Measurements from ENCODE around the gene SEMA3F.
"Not testable (repeated sequence)": the region's sequence is repeated elsewhere in the genome, so short reads cannot be mapped to it uniquely, and the experiment has no call there.

SEMA3F gene

DNA sequence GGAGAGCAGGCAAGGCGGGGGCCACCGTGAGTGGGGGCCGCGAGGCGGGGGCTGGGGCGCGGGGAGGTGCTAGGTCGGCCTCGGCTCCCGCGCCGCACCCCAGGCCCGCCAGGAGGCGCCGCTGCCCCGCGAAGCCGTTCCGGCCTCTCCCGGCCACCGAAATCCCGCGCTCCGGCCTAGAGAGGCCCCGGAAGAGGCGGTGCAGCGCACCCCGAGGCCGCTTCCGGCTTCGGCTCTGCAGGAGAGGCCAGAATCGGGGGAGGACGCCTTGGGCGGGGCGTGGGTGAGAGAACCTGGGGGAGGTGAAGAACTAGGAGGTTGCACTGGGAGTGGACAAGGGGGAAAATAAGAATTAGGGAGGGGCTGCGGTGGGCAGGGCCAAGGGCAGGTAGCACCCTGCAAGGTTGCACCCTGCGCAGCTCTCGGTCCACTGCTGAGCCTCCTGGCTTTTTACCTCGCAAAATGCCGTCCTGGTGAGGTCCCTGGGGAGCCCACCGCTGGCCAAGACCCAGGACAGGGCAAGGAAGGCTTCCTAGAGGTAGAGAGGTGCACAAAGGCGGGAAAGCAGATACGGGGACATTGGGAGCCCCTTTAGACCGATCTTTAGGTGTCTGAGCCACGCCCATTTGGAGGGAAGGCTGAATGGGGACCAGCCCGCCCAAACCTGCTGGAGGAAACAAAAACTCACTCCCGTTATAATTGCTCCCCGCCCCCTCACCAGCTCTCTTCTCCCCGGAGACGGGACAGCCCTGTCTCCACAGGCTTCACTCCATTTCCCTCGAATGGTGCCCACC lies 72.5 kb downstream of the SEMA3F start:
- DNase-seq = peak; percentile 96
- TF ChIP-seq EZH2phosphoT487 (IDR thresholded peaks at IDR 0.05; ENCODE audit: low read length) = no peak
- no peak for TF ChIP-seq EZH2 (optimal IDR thresholded peaks at IDR 0.05; ENCODE audit: low read depth, low read length)
- TF ChIP-seq, protein P1, sequence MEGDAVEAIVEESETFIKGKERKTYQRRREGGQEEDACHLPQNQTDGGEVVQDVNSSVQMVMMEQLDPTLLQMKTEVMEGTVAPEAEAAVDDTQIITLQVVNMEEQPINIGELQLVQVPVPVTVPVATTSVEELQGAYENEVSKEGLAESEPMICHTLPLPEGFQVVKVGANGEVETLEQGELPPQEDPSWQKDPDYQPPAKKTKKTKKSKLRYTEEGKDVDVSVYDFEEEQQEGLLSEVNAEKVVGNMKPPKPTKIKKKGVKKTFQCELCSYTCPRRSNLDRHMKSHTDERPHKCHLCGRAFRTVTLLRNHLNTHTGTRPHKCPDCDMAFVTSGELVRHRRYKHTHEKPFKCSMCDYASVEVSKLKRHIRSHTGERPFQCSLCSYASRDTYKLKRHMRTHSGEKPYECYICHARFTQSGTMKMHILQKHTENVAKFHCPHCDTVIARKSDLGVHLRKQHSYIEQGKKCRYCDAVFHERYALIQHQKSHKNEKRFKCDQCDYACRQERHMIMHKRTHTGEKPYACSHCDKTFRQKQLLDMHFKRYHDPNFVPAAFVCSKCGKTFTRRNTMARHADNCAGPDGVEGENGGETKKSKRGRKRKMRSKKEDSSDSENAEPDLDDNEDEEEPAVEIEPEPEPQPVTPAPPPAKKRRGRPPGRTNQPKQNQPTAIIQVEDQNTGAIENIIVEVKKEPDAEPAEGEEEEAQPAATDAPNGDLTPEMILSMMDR (IDR thresholded peaks at IDR 0.05; ENCODE audit: low read length) = peak; percentile 64
- 0 out of 2 replicates have a peak, but pooled peaks cover 9% of the 10 kb centered on the region for H3K79me2 ChIP-seq (ENCODE audit: low read length)
- peak overlapping the region; percentile 49; the same call in 1 of the 2 replicates for H3K27ac ChIP-seq (ENCODE audit: low read length)
- H3K9me3 ChIP-seq (replicated peaks; ENCODE audit: insufficient read depth, low read length) = no peaks in the 10 kb centered on the region
- no peaks in the 10 kb centered on the region for H4K20me1 ChIP-seq (ENCODE audit: insufficient read depth, low read length)
- H3F3A ChIP-seq (ENCODE audit: insufficient read depth, low read length) = peaks cover 5% of the 10 kb centered on the region; the same call in 1 of the 2 replicates
- H3K4me1 ChIP-seq (ENCODE audit: low read length) = peaks cover 8% of the 10 kb centered on the region
- no peaks in the 10 kb centered on the region for H3K9me2 ChIP-seq (replicated peaks; ENCODE audit: insufficient read depth, low read length)
- H3K9ac ChIP-seq (ENCODE audit: low read length) = peak overlapping the region; percentile 64; the same call in 1 of the 2 replicates
- peak overlapping the region; percentile 82 for H3K4me3 ChIP-seq (ENCODE audit: low read length)
- H3K27me3 ChIP-seq (replicated peaks; ENCODE audit: insufficient read depth, low read length) = peaks cover 24% of the 10 kb centered on the region
- peak overlapping the region; percentile 99 for H2AFZ ChIP-seq (ENCODE audit: low read length)
- H3K36me3 ChIP-seq (replicated peaks; ENCODE audit: insufficient read depth, low read length) = no peaks in the 10 kb centered on the region
- H3K4me2 ChIP-seq (ENCODE audit: low read depth, low read length) = peak overlapping the region; percentile 100

DNA sequence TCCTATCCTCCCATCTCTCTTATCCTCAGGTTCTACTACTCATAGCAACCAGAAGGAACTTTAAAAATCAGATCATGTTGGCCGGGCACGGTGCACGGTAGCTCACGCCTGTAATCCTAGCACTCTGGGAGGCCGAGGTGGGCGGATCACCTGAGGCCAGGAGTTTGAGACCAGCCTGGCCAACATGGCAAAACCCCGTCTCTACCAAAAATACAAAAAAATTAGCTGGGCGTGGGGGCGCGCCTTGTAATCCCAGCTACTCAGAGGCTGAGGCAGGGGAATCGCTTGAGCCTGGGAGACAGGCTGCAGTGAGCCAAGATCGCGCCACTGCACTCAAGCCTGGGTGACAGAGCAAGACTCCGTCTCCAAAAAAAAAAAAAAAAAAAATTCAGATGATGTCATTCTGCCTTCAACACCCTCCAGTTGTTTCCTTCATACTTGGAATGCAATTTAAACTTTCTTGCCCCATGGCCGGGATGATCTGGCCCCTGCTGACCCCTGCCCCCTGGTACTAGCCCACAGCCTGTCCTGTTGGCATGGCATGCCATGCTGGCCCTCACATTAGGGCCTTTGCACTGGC lies 73.2 kb downstream of the SEMA3F start:
- H2AFZ ChIP-seq (ENCODE audit: low read length) = peak overlapping the region; percentile 74
- not testable (repeated sequence) for H3K36me3 ChIP-seq (replicated peaks; ENCODE audit: insufficient read depth, low read length); H3K79me2 ChIP-seq (ENCODE audit: low read length); H4K20me1 ChIP-seq (ENCODE audit: insufficient read depth, low read length); H3K4me1 ChIP-seq (ENCODE audit: low read length); H3F3A ChIP-seq (ENCODE audit: insufficient read depth, low read length); H3K9me3 ChIP-seq (replicated peaks; ENCODE audit: insufficient read depth, low read length); H3K9me2 ChIP-seq (replicated peaks; ENCODE audit: insufficient read depth, low read length); DNase-seq
- peak overlapping the region; percentile 64; the same call in 1 of the 2 replicates for H3K9ac ChIP-seq (ENCODE audit: low read length)
- H3K27me3 ChIP-seq (replicated peaks; ENCODE audit: insufficient read depth, low read length) = peaks cover 23% of the 10 kb centered on the region
- peak overlapping the region; percentile 49; the same call in 1 of the 2 replicates for H3K27ac ChIP-seq (ENCODE audit: low read length)
- peak overlapping the region; percentile 75 for H3K4me3 ChIP-seq (ENCODE audit: low read length)
- H3K4me2 ChIP-seq (ENCODE audit: low read depth, low read length) = peak overlapping the region; percentile 100

DNA sequence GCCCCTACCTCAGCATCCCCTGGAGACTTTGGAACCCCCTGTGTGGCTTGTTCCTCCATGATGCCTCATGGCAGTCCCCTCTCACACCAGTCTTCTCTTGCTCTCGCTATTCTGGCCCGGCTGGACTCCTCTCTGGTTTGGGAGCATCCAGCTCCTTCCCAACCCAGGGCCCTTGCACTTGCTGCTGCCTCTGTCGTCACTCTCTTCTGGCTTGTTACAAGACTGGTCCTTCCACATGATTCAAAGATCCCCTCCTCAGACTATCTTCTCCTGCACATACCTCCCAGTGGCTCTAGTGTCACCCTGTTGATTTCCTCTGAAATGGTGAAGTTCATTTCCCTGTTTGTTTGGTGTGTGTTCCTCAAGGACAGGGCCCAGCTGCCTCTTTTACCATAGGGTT lies 74.4 kb downstream of the SEMA3F start:
- Histone ChIP-seq H3K9ac (ENCODE audit: low read length) (no peak overlapping the region), H3K36me3 (replicated peaks; ENCODE audit: insufficient read depth, low read length) (no peaks in the 10 kb centered on the region), H3K79me2 (ENCODE audit: low read length) (0 out of 2 replicates have a peak, but pooled peaks cover 9% of the 10 kb centered on the region), H3K9me3 (replicated peaks; ENCODE audit: insufficient read depth, low read length) (no peaks in the 10 kb centered on the region), H3K4me2 (ENCODE audit: low read depth, low read length) (no peak overlapping the region), H3F3A (ENCODE audit: insufficient read depth, low read length) (peaks cover 5% of the 10 kb centered on the region; the same call in 1 of the 2 replicates), H3K4me1 (ENCODE audit: low read length) (peaks cover 8% of the 10 kb centered on the region), H4K20me1 (ENCODE audit: insufficient read depth, low read length) (no peaks in the 10 kb centered on the region), H3K9me2 (replicated peaks; ENCODE audit: insufficient read depth, low read length) (no peaks in the 10 kb centered on the region), H3K27me3 (replicated peaks; ENCODE audit: insufficient read depth, low read length) (peaks cover 10% of the 10 kb centered on the region), H2AFZ (ENCODE audit: low read length) (no peak overlapping the region), H3K4me3 (ENCODE audit: low read length) (no peak overlapping the region), H3K27ac (ENCODE audit: low read length) (no peak overlapping the region)
- DNase-seq = no peak
- TF ChIP-seq, protein P1 (IDR thresholded peaks at IDR 0.05; ENCODE audit: low read length) = no peak
- no peak for TF ChIP-seq EZH2phosphoT487 (IDR thresholded peaks at IDR 0.05; ENCODE audit: low read length)
